Measurements from ENCODE around the gene TMPRSS5.

TMPRSS5 gene

GRCh38 chr11:113663567-113663966 is 42.5 kb downstream of the TMPRSS5 start:
- FAIRE-seq (no peak), DNase-seq (ENCODE audit: insufficient read length, low spot score) (no peak)

GRCh38 chr11:113655771-113656170 is 50.3 kb downstream of the TMPRSS5 start:
- no peak for DNase-seq (ENCODE audit: insufficient read length, low spot score)
- TF ChIP-seq CTCF (IDR thresholded peaks at IDR 0.05; ENCODE audit: insufficient read depth, missing control alignments), result no peak
- no peak for FAIRE-seq

More at GRCh38 chr11:113663567-113663966, 42.5 kb downstream of the TMPRSS5 start:
- TF ChIP-seq CTCF (IDR thresholded peaks at IDR 0.05; ENCODE audit: insufficient read depth, missing control alignments), result no peak

- FAIRE-seq (no peak), DNase-seq (ENCODE audit: insufficient read length, low spot score) (no peak)
- TF ChIP-seq CTCF (IDR thresholded peaks at IDR 0.05; ENCODE audit: insufficient read depth, missing control alignments), result no peak
Measured at GRCh38 chr11:113651023-113651422, 55.1 kb downstream of the TMPRSS5 start.

GRCh38 chr11:113649311-113649710 is 56.8 kb downstream of the TMPRSS5 start:
- TF ChIP-seq CTCF (IDR thresholded peaks at IDR 0.05; ENCODE audit: insufficient read depth, missing control alignments), result no peak
- DNase-seq (ENCODE audit: insufficient read length, low spot score) (no peak), FAIRE-seq (no peak)

GRCh38 chr11:113647856-113648255 is 58.3 kb downstream of the TMPRSS5 start:
- no peak for DNase-seq (ENCODE audit: insufficient read length, low spot score)
- FAIRE-seq, result no peak
- TF ChIP-seq CTCF (IDR thresholded peaks at IDR 0.05; ENCODE audit: insufficient read depth, missing control alignments), result no peak

GRCh38 chr11:113647108-113647507 is 59.0 kb downstream of the TMPRSS5 start:
- FAIRE-seq (no peak), DNase-seq (ENCODE audit: insufficient read length, low spot score) (no peak)
- no peak for TF ChIP-seq CTCF (IDR thresholded peaks at IDR 0.05; ENCODE audit: insufficient read depth, missing control alignments)

- TF ChIP-seq CTCF (IDR thresholded peaks at IDR 0.05; ENCODE audit: insufficient read depth, missing control alignments), result no peak
- FAIRE-seq, result no peak
Measured at GRCh38 chr11:113645593-113646349, 60.3 kb downstream of the TMPRSS5 start.

More at GRCh38 chr11:113645593-113646349, 60.3 kb downstream of the TMPRSS5 start:
- no peak for DNase-seq (ENCODE audit: insufficient read length, low spot score)
